GM12892 (cell line): ENCODE data around the gene RASA3.

Source experiments
- DNase-seq: peaks from one replicate; pipeline ENCODE4 v3.0.0; 2011; ENCODE audit not compliant: insufficient read length
- FAIRE-seq: peaks from 2 replicates; lab custom pipeline; 2011; peaks lifted over from hg19 to GRCh38; lab: Jason Lieb, UNC
- POLR2A ChIP-seq: IDR thresholded peaks from 2 replicates; pipeline ENCODE4 v1.6.1; 2011; ENCODE audit warnings: low read depth, low read length, control low read depth
- POLR2AphosphoS5 ChIP-seq: IDR thresholded peaks from 2 replicates; pipeline ENCODE4 v1.6.1; 2011; ENCODE audit warnings: low read depth, low read length, control low read depth
- TAF1 ChIP-seq: IDR thresholded peaks from 2 replicates; pipeline ENCODE4 v1.6.1; 2011; ENCODE audit warnings: low read depth, mild to moderate bottlenecking, control low read depth, low read length, borderline replicate concordance

The RASA3 gene

DNA sequence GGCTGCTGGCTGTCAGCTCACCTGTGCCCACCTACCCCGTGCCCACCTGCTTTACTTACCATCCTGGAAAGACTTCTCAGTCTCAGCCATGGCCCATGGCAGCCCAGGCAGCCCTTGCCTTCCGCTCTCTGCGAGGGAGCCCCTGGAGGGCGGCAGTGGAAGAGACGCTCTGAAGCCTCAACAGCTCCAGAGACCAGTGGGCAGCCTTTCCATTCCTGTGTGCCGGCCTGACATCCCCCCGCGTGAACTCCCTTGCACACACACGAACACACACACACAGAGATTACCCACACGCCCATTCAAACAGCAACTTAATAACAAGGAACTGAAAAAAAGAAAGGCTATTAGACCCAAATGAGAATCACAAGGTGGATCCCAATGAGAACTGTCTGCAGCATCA is 14.2 kb upstream of the RASA3 start:
- DNase-seq (no peak), FAIRE-seq (peak; percentile 91)
- no peak for TF ChIP-seq POLR2AphosphoS5
- no peak for TF ChIP-seq TAF1
- TF ChIP-seq POLR2A: no peak

DNA sequence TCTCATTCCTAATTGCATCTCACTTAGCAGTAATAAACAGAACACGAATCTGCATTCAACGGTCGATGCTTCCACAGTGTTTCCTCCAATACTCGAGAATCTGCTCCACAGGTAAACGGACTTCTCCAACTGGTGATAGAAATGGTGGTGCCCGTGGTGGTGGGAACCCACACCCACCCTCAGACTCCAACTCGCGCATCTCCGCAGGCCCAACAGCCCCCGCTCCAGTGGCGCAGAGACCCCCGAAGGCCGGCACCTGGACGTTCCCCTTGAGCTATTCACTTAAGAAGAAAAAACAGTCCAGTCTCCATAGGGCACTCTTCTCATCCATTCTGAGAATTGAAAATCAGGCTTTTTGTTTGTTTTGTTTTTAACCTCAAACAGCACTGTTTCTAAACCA is 13.8 kb upstream of the RASA3 start:
- no peak for DNase-seq
- no peak for TF ChIP-seq TAF1
- no peak for TF ChIP-seq POLR2AphosphoS5
- TF ChIP-seq POLR2A: no peak
- FAIRE-seq: no peak

DNA sequence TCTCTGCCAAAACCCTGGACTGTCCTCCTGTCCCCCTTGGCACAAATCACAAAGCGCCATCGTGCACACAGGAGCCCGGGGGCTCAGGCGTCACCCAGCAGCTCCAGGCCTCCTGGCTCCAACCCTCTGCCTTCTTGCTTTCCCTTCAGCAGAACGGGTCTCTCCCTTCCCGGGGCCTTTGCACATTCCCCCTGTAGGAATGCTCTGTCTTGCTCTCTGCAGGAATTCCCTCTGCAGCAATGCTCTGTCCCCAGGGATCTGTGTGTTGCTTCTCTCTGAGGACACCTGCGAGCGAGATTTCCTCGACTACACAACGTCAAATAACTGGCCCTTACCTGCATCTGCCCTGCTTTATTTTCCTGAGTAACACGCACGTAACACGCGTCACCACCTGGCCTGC is 13.3 kb upstream of the RASA3 start:
- DNase-seq (no peak), FAIRE-seq (no peak)
- TF ChIP-seq POLR2AphosphoS5: no peak
- no peak for TF ChIP-seq TAF1
- TF ChIP-seq POLR2A: no peak

DNA sequence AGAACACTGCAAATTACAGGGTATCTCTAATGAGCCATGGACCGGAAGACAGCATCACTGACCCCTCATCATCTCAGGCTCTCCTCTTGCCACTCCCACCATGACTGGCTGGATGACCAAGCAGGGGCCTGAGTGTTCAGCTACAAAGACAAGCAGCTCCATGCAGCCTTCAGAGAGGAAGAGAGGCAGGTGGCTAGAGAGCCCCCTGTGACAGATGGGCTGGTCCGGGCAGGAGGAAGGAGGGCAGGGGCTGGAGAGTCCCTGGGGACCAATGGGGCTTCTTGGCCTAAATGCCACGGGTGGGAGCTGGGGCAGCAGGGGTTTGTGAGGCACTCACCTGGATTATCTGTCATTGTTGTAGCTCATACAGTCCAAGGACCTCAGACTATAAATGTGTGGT is 12.8 kb upstream of the RASA3 start:
- FAIRE-seq: no peak
- TF ChIP-seq POLR2AphosphoS5 (no peak), POLR2A (no peak), TAF1 (no peak)

GRCh38 chr13:114144606-114145244 is 12.3 kb upstream of the RASA3 start:
- DNase-seq (no peak), FAIRE-seq (no peak)
- TF ChIP-seq POLR2A (no peak), TAF1 (no peak), POLR2AphosphoS5 (no peak)

More for the DNA sequence above, 12.8 kb upstream of the RASA3 start:
- no peak for DNase-seq

DNA sequence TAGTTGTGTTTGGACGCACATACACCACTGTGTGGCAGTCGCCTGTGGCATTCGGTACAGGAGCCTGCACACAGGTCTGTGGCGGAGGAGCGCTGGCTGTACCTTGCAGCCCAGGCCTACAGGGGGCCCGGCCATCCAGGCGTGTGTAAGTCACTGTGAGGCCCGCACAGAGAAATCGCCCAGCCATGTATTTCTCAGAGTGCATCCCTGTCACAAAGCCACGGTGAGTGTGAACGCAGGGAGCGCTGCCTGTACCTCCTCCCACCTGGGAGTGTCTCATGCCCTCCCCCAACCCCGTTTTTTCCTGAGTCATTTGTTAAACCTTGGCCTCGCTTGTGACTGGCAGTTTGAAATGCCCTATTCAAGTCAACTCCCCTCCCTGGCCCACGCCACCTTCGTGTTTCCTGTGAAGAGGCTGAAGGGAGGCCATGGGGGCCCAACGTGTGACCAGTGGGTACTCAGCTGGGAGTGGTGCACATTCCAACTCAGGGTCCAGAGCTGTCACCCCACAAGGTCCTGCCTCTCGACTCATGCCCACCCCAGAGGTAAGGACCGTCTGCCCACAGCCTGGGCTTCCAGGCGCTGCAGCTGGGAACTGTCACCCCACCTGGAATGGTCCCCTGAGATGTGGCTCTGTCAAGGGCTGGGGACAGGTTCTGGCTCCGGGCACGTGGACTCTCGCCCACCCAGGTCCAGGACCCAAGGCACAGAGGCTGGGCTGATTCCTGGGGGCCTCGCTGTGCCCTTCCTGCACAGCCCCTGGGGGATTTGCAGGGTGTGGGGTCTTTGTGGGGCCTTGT is 11.6 kb upstream of the RASA3 start:
- DNase-seq (no peak), FAIRE-seq (no peak)
- TF ChIP-seq TAF1 (no peak), POLR2AphosphoS5 (no peak), POLR2A (no peak)

GRCh38 chr13:114142640-114143490 is 10.4 kb upstream of the RASA3 start:
- FAIRE-seq: no peak
- DNase-seq: no peak
- TF ChIP-seq TAF1: no peak
- TF ChIP-seq POLR2AphosphoS5: no peak
- TF ChIP-seq POLR2A: no peak

GRCh38 chr13:114142137-114142550 is 9.7 kb upstream of the RASA3 start:
- no peak for TF ChIP-seq TAF1
- no peak; the same call in 1 of the 2 replicates for TF ChIP-seq POLR2AphosphoS5
- DNase-seq (no peak), FAIRE-seq (no peak)

DNA sequence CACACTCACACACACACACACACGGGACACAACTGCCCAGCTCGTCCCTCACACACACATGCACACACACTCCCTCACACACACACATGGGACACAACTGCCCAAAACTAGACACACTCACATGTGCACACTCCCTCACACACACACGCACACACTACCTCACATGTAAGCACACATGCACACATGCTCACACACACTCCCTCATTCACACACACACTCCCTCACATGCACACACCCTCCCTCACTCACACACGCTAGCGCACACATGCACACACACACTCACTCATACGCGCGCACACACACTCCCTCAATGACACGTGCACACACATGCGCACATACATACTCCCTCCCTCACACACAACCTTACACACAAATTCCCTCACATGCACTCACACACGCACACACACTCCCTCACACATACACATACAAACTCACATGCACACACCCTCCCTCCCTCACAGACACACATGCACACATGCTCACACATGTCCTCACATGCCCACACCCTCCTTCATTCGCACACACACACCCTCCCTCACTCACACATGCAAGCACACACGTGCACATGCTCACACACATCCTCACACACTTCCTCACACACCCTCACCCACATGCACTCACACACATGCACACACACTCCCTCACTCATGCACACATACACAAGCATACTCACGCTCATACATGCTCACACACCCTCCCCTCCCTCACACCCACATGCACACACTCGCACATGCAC is 9.0 kb upstream of the RASA3 start:
- no peak for TF ChIP-seq TAF1
- no peak for TF ChIP-seq POLR2A
- no peak for TF ChIP-seq POLR2AphosphoS5
- FAIRE-seq (no peak), DNase-seq (no peak)

- no peak for FAIRE-seq
Observed at GRCh38 chr13:114140906-114141250, 8.5 kb upstream of the RASA3 start.

More at GRCh38 chr13:114140906-114141250, 8.5 kb upstream of the RASA3 start:
- DNase-seq: no peak
- no peak for TF ChIP-seq POLR2A
